Erythroblast (primary cell): ENCODE measurements around the gene TRIM74.
"Not testable (repeated sequence)": the region's sequence is repeated elsewhere in the genome, so short reads cannot be mapped to it uniquely, and the experiment has no call there.

Experiments used
- DNase-seq, 2 experiments: peaks; one replicate each; lab custom pipeline; 2025; lab: John Stamatoyannopoulos, UW
- POLR2A ChIP-seq: IDR thresholded peaks from 2 replicates; pipeline ENCODE4 v1.6.1; 2011; ENCODE audit warnings: mild to moderate bottlenecking, low read length

The TRIM74 gene

DNA sequence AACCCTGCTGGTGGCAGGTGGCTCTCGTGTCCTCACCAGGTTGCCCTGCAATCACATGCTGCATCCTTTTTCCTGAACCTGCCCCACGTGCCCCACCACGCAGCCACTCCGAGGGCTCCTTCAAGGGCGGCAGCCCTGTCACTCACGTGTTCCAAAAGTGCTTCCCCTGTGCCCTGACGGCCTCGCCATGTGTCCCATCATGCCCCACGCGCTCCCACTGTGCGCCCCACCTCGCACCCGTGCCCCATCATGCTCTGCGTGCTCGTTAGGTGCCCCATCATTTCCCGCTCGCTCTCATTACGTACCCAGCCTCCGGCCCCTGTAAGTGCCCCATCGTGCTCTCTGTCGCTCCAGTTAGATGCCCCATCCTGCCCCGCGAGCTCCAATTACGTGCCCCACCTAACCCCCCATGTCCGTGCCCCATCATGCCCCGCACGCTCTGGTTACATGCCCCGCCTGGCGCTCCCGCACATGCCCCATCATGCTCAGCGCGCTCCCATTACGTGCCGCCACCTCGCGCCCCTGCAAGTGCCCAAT is at the start of gene TRIM74:
TRIM74 (minus strand) TSS at position 487 of the 537 bp plus-strand sequence. CDS start 3,309 bp downstream, outside the sequence.
- DNase-seq, result not testable (repeated sequence)

DNA sequence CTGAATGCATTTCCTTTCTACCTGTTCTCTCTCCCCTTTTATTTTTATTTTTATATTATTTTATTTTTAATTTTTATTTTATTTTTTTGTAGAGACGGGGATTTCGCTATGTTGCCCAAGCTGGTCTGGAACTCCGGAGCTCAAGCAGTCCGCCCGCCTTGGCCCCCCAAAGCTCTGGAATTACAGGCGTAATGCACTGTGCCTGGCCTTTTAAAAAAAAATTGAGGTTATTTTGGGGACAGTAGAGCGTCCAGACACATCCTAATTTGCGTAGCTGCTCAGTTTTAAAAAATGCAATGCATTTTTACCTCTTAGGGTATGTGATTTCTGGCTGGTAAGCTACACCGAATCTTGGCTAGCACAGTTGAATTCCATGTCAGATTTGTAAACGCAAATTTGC is 37.2 kb upstream of the TRIM74 start:
- not testable (repeated sequence) for DNase-seq

DNA sequence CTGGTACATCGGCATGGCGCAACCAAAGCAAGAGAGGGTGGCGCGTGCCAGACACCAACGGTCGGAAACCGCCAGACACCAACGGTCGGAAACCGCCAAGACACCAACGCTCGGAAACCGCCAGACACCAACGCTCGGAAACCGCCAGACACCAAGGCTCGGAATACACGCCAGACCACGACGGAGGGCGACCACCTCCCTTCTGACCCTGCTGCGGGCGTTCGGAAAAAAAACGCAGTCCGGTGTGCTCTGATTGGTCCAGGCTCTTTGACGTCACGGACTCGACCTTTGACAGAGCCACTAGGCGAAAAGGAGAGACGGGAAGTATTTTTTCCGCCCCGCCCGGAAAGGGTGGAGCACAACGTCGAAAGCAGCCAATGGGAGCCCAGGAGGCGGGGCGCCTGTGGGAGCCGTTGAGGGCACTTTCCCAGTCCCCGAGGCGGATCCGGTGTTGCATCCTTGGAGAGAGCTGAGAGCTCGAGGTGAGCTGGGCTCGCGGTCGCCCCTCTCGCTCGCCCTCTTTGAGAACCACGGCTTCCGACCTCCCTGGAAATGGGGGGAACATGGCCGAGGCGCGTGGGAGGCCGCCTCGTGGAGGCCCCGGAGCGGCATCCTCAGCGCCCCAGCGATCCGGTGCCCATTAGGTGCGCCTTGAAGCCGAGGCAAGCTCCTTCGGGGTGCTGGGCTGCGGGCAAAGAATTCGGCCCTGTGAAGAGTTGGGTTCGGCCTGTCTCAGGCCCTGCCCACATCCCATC is 36.6 kb upstream of the TRIM74 start:
- peak; percentile 68 for TF ChIP-seq POLR2A
- DNase-seq, result not testable (repeated sequence)

DNA sequence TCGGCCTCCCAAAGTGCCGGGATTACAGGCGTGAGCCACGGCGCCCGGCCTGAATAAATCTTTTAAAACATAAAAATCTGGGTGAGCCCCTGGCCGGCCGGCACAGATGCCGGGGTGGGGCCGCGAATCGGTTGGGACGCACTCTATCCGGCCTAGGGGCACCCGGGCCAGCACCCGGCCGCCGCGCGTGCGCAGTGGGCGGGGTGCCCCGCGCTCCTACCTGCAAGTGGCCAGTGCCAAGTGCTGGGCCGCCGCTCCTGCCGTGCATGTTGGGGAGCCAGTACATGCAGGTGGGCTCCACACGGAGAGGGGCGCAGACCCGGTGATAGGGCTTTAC is 36.1 kb upstream of the TRIM74 start:
- DNase-seq, result not testable (repeated sequence)

DNA sequence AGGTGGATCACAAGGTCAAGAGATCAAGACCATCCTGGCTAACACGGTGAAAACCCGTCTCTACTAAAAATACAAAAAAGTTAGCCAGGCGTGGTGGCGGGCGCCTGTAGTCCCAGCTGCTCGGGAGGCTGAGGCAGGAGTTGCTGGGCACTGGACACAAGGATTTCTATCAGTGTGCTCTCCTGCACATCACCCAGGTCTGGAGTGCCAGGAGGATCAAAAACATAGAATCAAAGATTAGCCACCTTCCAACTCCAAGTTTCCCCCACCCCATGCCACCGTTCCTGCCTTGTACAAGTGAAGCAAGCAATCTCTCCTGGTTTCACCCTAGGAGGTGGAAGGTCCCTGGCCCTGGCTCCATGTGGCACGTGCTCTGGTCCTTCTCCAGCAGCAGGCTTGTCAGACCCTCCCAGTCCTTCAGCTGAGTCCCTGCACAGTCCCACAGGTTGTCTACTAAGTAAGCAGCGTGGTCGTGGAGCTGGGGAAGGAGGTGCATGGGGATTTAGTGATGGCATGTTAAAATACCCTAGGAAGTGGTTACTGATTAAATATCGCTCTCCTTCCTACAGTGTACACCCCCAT is 28.7 kb upstream of the TRIM74 start:
- DNase-seq, result not testable (repeated sequence)

DNA sequence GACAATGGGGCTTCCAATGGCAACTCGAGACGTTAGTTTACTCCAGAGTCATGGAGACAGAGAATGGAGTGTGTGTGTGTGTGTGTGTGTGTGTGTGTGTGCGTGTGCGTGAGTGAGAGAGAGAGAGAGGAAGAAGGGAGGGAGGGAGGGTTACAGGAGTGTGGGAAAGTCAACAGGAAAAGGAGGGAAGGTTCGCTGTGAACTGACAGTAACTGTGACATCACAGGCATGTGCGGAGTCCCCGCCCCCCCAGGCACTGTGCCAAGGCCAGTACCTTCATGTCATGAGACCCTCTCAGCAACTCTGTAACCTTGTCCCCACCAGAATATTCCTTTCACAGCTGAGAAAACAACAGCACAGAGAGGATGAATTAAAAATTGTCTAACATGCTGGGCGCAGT is 28.2 kb upstream of the TRIM74 start:
- not testable (repeated sequence) for DNase-seq

DNA sequence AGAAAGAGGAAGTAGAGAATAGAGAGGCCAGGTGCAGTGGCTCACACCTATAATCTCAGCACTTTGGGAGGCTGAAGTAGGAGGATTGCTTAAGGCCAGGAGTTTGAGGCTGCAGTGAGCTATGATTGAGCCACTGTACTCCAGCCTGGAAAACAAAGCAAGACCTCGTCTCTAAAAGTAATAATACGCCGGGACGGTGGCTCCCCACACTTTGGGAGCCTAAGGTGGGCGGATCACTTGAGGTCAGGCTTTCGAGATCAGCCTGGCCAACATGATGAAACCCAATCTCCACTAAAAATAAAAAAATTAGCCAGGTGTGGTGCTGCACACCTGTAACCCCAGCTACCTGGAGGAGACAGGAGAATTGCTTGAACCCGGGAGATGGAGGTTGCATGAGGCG is 26.2 kb upstream of the TRIM74 start:
- DNase-seq, result not testable (repeated sequence)

DNA sequence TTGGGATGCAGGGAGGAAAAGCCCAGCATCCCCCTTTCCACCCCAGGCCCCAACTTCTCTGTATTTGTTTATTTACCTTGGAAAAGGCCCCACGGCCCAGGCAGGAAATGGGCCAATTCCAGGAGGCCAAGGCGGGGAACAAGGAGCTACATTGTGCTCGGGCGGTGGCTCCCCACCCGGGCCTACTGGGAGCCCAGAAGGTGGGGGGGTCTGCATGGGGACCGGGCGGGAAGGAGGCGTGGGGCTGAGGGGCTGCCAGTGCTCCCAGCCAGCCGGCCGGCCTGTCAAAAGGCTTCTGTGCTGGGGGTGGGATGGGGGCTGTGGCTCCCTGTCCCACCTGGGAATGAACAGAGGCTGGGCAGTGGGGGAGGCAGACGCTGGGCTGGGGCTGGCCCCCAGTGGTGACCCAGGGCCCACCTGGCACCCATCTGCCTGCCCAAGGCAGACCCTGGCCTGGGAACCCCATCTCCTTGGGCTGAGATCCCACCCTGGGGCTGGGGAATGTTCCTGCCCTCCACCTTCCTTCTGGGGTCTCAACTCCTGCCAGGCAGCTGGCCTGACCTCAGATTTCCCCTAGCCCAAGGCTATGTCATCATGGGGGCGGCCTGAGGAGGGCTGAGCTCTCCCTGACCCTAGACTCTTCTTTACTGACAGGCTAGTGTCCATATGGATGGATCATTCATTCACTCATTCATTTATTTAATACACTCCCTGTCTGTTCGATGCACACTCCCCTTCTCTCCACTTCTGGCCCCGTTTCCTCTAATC is 21.1 kb upstream of the TRIM74 start:
- DNase-seq, result not testable (repeated sequence)

DNA sequence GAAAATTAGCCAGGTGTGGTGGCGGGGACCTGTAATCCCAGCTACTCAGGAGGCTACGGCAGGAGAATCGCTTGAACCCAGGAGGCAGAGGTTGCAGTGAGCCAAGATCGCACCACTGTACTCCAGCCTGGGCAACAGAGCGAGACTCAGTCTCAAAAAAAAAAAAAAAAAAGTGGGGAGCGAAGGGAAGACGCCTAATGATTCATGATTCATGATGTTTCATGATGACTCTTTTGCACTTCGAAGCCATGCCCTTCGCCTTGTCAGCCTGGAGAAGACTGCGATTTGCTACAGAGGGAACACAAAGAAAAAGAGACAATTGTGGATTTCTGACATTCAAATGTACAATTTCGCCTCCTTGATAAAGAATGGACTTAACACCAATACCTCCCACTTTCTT is 12.8 kb upstream of the TRIM74 start:
- not testable (repeated sequence) for DNase-seq

DNA sequence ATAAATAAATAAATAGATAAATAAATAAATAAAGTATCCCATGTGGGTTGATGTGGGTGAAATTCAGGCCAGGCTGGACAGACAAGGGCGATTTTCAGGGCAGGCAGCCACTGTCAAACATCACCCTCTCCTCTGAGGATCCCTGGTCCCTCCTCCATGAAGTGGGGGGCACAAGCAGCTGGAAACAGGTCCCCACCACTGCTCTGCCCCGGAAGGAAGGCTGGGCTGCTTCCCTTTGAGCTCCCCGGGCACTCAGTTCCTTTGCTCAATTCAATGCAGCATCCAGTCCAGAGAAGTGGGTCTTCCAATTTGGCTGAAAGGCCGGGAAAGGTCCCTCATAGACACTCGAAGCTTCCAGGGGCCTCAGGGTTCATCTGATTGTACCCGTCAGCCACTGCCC is 11.1 kb upstream of the TRIM74 start:
- not testable (repeated sequence) for DNase-seq

DNA sequence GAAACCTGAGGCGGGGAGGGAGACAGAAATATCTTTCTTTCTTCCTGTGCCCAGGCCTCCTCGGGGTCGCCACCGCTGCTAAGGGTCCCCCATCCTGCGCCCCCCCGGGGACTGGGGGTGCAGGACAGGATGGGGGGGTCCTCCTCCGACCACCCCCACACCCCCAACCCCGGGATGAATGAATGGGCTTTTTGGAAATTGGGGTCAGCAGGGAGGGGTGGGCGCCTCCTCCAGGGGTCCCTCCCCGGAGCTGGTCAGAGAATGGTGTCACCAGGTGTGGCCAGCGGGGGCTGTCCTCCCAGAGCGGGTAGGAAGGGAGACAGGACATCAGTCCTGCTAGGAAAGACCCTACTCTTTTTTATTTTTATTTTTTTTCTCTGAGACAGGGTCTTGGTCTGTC is 7.2 kb upstream of the TRIM74 start:
- not testable (repeated sequence) for DNase-seq

DNA sequence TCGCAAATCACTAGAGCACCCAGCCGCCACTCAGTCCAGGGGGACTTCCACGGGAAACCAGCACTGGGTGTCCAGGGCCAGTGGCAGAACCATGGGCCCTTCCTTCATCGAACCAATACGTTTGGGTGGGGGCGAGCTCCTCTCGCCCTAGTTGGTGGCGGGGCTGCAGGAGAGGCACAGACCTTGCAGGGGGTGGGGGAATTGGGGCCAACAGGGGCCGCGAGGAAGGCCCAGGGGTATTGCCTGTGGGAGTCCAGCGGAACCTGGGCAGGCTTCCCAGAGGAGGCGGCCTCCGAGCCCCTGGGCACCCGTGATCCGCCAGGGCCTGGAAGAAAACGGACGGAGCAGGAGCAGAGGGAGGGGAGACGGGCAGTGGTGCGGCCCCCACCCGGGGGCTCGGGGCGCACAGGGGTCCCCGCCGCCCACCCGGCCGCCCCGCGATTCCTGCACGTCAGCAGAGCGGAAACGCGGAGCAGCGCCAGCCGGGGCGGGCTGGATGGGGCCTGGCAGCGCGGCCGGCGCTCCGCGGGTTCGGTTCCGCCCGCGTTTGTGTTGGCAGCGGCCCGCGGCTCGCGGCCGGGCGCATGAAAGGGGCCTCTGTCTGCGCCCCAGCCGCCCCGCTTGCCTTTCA is 6.5 kb upstream of the TRIM74 start:
- not testable (repeated sequence) for DNase-seq

DNA sequence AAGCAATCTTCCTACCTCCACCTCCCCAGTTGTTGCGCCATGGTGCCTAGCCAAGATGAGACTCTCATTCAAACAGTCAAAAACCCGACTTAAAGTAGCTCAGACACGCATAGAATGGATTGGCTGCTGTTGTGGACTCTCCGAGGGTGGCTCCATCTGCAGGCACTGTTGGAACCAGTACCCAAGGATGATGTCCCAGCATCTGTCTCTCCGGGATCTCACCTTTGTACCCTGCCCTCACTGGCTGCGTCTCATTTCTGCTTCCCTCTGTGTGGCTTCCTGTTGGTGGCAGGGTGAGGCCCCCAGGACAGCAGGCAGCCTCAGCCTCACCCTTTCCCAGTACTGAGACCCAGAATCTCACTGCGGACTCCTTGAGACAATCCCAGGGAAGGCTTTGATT is 5.5 kb upstream of the TRIM74 start:
- DNase-seq, result not testable (repeated sequence)

DNA sequence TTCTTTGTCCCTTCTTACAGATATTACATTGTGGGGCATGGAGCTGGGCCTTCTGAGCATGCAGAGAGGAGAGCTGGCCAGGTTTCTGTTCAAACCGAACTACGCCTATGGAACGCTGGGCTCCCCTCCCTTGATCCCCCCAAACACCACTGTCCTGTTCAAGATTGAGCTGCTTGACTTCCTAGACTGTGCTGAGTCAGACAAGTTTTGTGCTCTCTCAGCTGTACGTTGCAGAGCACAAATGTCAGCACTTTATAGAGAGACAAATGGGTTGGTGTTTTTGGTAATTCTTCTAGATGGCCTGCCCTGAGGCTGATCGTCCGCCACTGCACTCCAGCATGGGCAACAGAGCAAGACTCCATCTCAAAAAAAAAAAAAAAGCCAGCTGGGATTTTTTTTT is 2.2 kb upstream of the TRIM74 start:
- not testable (repeated sequence) for DNase-seq

DNA sequence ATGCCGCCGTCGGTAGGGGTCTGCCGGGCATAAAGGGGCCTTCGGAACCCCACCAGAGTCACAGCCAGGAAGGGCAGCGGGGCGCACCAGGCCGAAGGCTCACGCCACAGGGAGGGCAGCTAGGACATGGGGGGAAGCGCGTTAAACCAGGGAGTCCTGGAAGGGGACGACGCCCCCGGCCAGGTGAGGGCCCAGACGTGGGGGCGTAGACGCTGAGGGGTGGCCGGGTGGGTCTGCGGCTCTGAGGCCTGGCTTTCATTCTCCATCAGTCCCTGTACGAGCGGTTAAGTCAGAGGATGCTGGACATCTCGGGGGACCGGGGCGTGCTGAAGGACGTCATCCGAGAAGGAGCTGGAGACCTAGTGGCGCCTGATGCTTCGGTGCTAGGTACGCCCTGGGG is 422 bp upstream of the TRIM74 start:
- DNase-seq, result not testable (repeated sequence)

DNA sequence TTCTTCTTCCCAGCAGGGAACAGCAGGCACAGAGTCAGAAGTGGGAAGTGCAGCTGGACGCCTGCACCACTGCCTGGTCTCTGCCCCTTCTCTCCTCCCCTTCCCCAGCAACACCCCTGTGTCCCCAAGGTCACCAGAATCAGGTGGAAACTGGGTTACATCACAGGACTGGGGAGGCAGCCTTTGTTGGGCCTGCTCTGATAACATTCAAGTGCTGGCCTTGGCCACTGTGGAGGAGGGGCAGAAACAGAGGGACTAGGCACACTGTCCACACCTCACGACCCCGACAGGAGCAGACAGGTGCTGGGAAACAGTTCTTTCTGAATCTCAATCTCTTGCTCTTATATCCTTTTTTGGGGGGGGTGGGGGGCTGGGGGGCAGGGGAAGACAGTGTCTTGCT is 2.4 kb downstream of the TRIM74 start:
- not testable (repeated sequence) for DNase-seq

DNA sequence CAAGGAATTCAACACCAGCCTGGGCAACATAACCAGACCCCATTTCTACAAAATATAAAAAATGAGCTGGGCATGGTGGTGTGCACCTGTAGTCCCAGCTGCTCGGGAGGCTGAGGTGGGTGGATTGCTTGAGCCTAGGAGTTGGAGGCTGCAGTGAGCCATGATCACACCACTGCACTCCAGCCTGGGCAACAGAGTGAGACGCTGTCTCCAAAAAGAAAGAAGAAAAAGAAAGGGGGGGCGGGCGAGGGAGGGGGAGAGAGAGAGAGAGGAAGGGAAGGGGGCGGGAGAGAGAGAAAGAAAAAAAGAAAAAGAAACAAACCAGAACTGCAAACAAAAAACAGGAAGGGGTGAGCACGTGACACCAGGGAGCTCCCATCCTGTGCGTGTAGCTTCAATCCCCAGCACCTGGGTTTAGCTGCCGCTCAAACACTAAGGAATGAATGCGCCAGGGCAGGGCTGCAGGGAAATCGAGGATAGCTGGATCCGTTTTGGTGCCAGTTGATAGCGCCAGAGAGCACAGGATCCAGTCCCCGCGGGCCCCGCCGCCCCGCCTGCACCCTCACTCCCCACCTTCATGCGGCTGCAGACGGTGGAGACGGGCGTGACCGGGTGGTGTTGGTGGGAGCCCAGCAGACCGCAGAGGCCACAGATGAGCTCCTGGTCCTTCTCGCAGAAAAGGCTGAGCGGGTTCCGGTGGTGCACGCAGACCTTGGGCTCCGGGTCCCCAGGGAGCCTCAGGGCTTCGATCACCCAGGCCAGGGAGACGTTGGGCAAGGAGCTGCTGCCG is 3.9 kb downstream of the TRIM74 start:
- not testable (repeated sequence) for DNase-seq

DNA sequence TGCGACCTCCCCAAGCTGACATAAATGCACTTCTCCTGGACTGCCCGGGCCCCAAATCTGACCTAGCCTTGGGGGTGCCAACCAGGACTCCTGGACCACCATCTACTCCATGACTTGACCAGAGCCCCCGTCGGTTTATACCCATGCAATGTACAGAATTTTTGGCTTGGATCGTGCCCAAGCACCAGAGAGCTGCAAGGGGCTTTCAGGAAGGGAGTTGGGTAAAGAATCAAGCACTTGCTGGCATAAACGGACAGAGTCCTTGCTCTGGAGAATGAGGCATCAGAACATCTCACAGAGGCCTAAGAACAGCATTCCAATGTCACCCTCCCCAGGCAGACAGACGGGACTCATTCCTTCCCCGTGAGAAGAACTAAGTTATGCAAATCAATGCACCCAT is 6.2 kb downstream of the TRIM74 start:
- DNase-seq, result not testable (repeated sequence)

DNA sequence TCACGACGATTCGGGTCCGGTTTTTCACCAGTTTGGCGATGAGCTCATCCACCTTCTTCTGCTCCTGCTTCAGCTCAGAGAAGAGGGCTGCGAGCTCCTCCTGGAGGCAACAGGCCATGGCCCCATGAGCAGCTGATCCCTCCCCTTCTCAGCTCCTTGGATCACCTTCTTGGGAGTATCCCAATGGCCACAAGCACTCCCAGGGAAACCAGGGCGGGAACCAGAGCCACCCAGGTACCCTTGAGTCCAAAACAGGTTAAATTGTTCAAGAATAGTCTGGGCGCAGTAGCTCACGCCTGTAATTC is 8.0 kb downstream of the TRIM74 start:
- not testable (repeated sequence) for DNase-seq

DNA sequence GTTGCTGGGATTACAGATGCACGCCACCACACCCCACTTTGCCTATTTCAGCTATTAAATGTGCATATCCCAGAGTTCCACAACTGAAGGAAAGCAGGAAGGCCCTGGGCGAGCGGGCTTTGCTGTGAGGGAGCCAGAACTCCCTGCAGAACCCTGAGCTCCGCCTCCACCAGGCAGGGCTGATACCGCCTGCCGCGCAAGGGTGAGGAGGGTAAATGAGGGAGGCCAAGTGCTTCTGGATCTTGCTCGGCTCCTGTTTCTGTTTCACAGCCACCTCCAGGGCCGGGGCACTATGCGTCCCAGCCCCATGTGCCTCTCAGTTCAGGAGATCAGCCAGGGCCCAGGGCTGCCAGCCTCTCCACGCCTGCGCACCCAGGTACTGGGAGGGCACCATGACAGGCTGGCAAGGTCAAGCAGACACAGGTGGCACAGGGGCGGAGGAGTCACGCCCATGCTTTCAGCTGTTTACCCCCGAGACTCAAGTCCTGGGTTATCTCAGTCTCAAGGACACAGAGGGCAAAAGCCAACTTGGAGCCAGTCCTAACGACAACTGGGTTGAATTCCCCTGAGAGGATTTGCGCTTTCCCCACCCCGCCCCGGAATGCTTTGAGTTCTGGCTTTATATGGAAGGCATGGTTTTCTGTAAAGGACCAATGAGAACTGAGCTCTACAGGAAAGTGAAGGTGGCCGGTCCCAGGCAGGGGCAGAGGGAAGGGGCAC is 8.5 kb downstream of the TRIM74 start:
- not testable (repeated sequence) for DNase-seq

DNA sequence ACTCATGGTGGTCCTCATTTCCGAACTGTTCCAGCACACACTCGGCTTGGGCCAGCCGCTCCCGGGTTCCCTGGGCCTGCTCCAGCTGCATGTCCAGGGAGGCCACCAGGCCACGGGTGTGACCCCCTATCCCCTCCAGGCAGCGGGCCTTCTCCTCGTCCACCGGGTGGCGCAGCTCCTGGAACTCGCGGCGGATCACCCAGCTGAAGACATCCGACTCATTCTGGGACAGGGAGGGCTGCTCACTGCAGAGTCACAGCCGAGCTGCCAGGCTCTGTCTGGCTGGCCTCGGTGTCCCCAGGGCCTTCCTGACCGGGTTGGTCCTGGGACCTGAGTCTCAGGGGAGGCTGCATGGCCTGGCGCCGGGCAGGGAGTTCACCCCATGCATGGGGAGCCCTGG is 9.2 kb downstream of the TRIM74 start:
- DNase-seq, result not testable (repeated sequence)
